HG02981 (cell line): Measurements from ENCODE around the gene TCF12.

Experiments
- ATAC-seq: cut with Tn5 transposase; IDR thresholded peaks from one replicate; pipeline ENCODE4 v1.9.1; 2021; ENCODE audit warnings: mild to moderate bottlenecking, moderate library complexity; ENCODE audit not compliant: unreplicated experiment

TCF12 gene

GRCh38 chr15:57203906-57204305, 285.5 kb downstream of the TCF12 start:
- no peak for ATAC-seq

GRCh38 chr15:57205027-57205855, 286.8 kb downstream of the TCF12 start:
- ATAC-seq = no peak

- no peak for ATAC-seq
Measured at GRCh38 chr15:57205996-57206395, 287.6 kb downstream of the TCF12 start.

DNA sequence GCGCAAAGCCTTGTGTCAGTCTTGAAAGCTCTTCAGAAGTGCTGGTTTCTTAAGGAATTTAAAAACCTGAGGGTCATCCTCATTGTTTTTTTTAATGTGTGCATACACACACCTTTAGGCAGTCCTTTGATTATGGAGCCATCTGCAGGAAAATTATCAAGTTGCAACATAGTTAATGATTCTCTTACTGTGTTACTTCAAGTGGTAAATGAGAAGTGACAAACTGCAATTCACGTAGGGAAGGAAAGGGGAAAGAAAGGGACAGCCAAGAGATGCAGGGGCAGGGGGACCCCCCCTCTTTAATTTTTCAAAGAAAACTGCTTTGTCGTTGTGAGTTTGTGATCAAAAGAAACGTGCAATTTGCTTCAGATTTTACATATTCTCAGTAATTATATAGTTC, 295.4 kb downstream of the TCF12 start:
- no peak for ATAC-seq

DNA sequence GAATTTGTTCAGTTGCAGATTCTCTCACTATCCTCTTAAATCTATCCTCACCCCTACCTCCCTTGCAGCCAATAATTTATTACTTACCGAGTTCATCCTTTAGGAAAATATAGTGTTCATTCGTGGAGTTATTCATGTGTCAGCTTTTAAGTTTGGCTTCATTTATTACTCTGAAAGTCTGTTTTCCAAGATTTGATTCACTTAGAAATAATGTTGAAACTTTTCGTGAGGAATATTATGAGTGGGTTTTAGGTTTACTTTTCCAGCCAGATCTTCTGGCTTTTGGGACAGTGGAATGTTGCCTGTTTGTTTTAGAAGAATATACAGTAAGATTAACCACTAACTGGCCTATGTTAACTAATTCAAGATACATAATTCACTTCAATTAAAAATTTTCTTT, 296.9 kb downstream of the TCF12 start:
- ATAC-seq = no peak

DNA sequence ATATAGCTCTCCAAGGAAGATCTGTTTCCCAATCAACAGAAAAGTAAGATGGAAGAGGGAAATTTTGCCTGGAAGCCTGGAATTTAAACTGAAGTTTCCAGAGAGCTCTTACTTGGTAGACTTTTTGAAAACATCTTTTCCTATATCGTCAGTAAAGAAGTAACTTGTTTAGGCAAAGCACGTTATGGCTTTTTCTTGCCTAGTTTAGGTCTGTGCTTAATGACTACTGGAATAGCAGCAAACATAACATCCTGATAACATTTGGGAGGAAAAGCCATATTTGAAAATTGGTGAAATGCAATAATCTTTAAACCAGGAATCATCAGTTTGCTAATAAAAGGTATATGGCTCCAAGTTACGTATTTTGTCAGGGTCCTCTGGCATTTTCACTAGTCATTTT, 297.4 kb downstream of the TCF12 start:
- no peak for ATAC-seq

DNA sequence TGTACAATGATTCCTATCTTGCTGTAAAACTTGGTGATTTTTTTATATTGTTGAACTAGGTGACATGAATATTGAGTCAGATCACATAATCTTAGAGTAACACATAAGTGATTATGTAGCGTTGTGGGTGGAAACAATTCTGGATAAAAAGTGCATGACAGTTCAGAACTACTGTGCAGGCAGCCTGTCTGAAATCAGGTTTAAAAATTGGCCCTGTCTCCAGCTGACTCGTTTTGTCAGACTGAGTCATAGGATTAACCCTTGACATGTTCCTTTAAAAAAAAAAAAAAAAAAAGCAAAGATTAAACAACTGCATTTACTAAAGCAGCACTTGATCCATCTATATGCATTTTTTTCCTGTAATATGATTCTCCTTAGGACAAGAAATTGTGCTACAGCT, 297.8 kb downstream of the TCF12 start:
- no peak for ATAC-seq

DNA sequence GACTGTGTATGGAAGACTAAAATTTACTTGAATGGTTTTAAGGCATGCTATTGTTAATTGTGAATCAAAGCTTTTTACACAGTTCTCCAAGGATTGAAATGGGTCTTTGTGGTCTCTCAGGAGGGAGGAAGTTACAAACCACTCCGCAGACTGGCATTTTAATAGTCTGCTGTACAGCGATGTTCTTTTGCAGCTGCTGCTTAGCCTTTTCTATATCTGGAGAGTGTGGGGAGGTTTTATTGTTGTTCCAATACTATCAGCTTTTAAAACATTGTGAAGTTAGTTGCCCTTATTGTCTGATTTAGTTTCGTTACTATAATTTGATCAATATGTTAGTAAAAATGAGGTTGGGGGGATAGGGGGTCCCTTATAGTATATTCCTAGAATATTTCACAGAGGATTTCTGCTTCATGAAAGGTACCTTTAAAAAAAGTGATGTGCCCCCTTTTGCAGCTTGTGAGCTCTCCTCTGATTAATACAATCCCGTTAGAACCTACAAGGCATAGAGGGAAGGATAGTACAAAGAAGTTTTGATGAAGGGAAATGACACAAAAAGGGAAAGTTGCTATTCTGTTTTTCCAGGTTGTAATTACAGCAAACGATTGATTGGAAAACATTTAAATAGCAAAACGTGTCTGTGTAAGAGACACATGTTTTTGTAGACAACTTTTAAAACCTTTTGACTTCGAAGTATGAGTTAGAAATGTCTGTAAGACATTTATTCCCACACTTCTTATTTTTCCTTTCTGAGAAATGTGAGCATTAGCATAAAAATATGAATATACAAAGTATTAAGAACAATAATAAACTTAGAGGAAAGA, 299.5 kb downstream of the TCF12 start:
- no peak for ATAC-seq

GRCh38 chr15:57218826-57219576, 300.6 kb downstream of the TCF12 start:
- no peak for ATAC-seq

DNA sequence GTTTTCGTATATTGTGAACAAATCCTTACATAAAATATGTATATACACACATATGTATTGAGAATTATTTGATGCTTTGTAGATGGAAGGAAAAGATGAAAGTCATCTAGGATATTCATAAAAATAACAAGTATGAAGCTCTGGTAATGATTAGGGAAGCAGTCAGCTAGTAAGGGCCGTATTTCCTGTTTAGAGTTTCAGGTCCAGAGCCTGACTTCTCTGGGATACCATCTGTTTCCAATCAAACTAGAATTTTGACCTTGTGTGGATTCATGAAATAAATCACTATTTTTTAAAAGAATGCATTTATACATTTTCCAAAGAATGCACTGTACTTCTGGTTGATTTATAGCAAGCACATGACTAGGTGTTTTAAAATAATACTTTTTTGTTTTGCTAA, 301.8 kb downstream of the TCF12 start:
- no peak for ATAC-seq

DNA sequence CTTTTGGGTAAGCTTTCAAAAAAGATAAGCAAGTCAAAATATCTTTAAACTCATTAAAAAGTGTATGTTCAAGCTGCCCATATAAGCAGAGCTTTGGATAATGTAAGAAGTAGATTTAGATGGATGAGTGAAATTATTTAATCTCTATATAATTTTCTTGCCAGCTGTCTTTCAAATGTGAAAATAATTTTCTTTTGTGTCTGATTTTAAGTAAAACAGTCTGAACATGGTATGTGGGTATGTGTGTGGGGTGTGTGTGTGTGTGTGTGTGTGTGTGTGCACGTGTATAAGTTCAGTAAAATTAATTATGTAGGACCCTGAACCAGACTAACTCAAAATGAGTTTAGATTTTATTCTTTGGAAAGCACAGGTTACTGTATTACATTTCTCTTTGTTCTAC, 302.7 kb downstream of the TCF12 start:
- ATAC-seq = no peak

GRCh38 chr15:57223345-57223744, 304.9 kb downstream of the TCF12 start:
- ATAC-seq = no peak

DNA sequence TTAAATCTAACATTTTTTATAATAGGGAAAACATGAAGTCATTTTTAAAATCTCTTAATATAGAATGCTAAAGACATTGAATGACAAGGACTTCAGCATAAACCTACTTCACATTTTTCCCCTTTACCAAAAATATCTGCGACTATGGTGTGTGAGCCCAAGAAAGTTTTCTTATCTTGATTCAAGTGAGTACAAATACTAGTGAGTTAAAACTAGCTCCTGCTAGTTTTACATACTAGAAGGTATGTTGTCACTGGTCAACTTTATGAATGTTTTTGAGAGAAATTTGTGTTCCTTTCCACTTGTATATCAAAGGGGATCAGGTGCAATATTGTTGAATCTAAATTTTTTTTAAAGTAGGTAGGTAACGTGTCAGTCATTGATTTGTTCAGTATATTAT, 305.4 kb downstream of the TCF12 start:
- ATAC-seq = no peak

- ATAC-seq = no peak
Measured at GRCh38 chr15:57224664-57225063, 306.2 kb downstream of the TCF12 start.

- ATAC-seq = no peak
Measured at GRCh38 chr15:57227166-57227565, 308.7 kb downstream of the TCF12 start.

GRCh38 chr15:57227899-57228298, 309.5 kb downstream of the TCF12 start:
- ATAC-seq = no peak

- ATAC-seq = no peak
Measured at GRCh38 chr15:57228395-57228794, 310.0 kb downstream of the TCF12 start.

GRCh38 chr15:57229051-57229450, 310.6 kb downstream of the TCF12 start:
- no peak for ATAC-seq

DNA sequence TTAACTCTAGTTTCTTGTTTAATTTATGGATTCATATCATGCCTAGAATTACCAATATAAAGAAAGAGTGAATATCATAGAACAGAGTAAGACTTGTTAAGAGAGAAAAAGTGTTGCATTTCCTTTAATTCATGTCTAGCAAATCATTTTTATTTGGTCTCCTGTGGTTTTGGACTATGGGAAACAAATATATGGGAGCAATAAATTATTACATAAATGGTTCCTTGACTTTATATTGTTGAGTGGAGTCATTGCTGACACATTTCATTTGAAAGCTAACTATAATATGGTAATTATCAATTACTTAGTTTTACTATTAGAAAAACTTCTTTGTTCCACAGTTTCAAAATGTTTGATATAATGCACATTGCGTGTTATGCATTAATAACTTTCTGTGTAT, 313.1 kb downstream of the TCF12 start:
- ATAC-seq = no peak

DNA sequence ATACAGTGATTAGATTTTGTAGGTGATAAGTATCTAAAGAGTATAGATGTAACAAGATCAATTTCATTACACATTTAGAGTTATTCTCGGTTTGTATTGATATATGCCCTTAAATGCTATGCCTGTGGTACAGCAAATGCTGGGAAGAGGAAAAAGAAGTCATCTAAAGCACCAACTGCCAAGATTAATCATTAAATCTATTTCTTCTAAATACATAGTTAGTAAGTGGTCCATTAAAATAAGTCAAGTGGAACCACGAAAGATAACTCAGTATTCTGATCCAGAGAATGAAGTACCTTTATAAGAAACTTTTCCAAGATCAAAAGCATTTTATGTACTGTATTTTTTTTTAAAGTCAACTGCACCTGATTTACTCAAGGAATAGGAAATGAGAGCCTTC, 315.7 kb downstream of the TCF12 start:
- no peak for ATAC-seq

DNA sequence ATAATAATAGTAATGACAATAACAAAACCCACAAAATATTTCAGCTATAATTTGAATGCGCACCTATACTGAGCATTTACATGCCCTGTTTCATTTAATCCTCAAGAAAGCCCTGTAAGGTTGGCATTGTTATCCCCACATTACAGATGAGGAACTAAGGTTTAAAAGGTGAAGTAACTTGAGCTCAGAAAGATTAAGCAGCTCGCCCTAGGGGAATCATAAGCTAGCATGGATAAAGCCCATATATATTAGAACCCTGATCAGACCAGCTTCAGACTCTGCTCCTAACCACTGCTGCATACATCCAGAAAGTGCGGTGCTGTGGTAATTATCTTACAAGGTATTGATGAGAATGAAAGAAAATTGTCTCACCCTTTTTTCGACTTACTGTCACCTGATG, 316.7 kb downstream of the TCF12 start:
- ATAC-seq = no peak

DNA sequence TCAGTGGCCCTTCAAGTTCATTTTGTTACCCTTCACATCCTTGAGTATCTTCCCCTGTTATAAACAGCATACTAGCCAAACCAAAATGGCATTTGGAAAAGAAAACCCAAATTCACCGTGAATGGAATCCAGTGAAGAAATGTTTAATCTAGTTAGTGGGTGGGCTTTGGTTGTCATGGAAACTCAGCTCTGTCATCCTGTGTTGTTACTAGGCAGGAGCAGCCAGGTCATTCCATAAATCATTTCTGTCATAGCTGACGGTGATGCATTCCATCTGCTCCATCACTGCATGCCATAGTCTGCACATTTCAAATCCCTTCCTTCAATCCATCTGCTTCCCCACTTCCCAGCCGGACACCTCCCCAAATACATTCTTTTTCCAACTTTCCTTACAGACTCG, 317.4 kb downstream of the TCF12 start:
- ATAC-seq = no peak
